ENCODE measurements around the gene CLEC10A.

DNA sequence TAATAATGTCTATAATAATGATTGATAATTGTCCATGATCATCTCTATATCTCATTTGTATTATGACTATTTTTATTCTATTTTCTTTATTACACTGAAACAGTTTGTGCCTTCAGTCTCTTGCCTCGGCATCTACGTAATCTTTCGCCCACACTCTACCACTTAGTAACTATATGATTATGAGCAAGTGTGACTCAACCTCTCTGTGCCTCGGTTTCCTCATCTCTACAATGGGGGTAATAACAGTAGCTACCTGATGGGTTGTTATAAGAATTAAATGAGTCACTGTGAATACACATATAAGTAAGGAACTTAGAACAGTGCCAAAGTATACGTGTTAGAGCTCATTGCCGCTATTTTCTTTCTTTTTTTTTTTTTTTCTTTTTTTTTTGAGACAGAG lies 32.5 kb downstream of the CLEC10A start:
- TF ChIP-seq OSR1 (CRISPR knock-in tag; IDR thresholded peaks at IDR 0.05), result no peak
- no peak for TF ChIP-seq RARB (CRISPR knock-in tag; IDR thresholded peaks at IDR 0.05)

Data from SK-N-SH treated with all-trans-retinoic acid at 6 μM for 48 hours (cell line).